Measurements from ENCODE around the gene PDE6C. TPM values are rescaled to one million over a fixed set of nuclear protein-coding genes. Genes with fewer than 3 reads are reported as not detected.

The PDE6C gene
- total RNA-seq, 2 experiments from 2014 or later, result not detected

GRCh38 chr10:93597075-93597599, 15.2 kb upstream of the PDE6C start:
- no peak overlapping the region for H3K4me3 Mint-ChIP-seq
- ChIA-PET POLR2A (no interaction called here), CTCF (no interaction called here)
- no peaks in the 10 kb centered on the region for H3K4me1 Mint-ChIP-seq (ENCODE audit: low read depth)
- no peaks in the 10 kb centered on the region for H3K9me3 Mint-ChIP-seq (ENCODE audit: insufficient read depth)
- no peaks in the 10 kb centered on the region for H3K36me3 Mint-ChIP-seq (ENCODE audit: low read depth)
- ATAC-seq (no peak), DNase-seq (no peak)
- H3K27ac Mint-ChIP-seq, result no peak overlapping the region
- H3K27me3 Mint-ChIP-seq (ENCODE audit: low read depth), result peaks cover 24% of the 10 kb centered on the region

- Mint-ChIP-seq H3K9me3 (ENCODE audit: insufficient read depth) (no peaks in the 10 kb centered on the region), H3K27me3 (ENCODE audit: low read depth) (peaks cover 32% of the 10 kb centered on the region), H3K27ac (no peak overlapping the region), H3K4me3 (no peak overlapping the region), H3K4me1 (ENCODE audit: low read depth) (no peaks in the 10 kb centered on the region), H3K36me3 (ENCODE audit: low read depth) (no peaks in the 10 kb centered on the region)
- ATAC-seq, result no peak
- CTCF ChIA-PET, result no interaction called here
- POLR2A ChIA-PET, result no interaction called here
- DNase-seq, result no peak
These were observed 14.2 kb upstream of the PDE6C start for GRCh38 chr10:93598157-93598556.

- ChIA-PET CTCF (no interaction called here), POLR2A (no interaction called here)
- Mint-ChIP-seq H3K4me1 (ENCODE audit: low read depth) (no peaks in the 10 kb centered on the region), H3K36me3 (ENCODE audit: low read depth) (no peaks in the 10 kb centered on the region), H3K27me3 (ENCODE audit: low read depth) (peaks cover 39% of the 10 kb centered on the region), H3K27ac (no peak overlapping the region), H3K9me3 (ENCODE audit: insufficient read depth) (no peaks in the 10 kb centered on the region), H3K4me3 (no peak overlapping the region)
- DNase-seq, result no peak
- ATAC-seq, result no peak
These were observed 13.0 kb upstream of the PDE6C start for GRCh38 chr10:93599335-93599734.

GRCh38 chr10:93599778-93600177, 12.6 kb upstream of the PDE6C start:
- H3K36me3 Mint-ChIP-seq (ENCODE audit: low read depth), result no peaks in the 10 kb centered on the region
- no peak overlapping the region for H3K27ac Mint-ChIP-seq

GRCh38 chr10:93600446-93601145, 11.7 kb upstream of the PDE6C start:
- H3K9me3 Mint-ChIP-seq (ENCODE audit: insufficient read depth), result no peaks in the 10 kb centered on the region
- no peak overlapping the region for H3K27ac Mint-ChIP-seq
- peaks cover 40% of the 10 kb centered on the region for H3K27me3 Mint-ChIP-seq (ENCODE audit: low read depth)
- no peaks in the 10 kb centered on the region for H3K4me1 Mint-ChIP-seq (ENCODE audit: low read depth)
- DNase-seq (no peak), ATAC-seq (no peak)
- no peak overlapping the region for H3K4me3 Mint-ChIP-seq
- ChIA-PET POLR2A (no interaction called here), CTCF (no interaction called here)
- H3K36me3 Mint-ChIP-seq (ENCODE audit: low read depth), result no peaks in the 10 kb centered on the region

More at GRCh38 chr10:93599778-93600177, 12.6 kb upstream of the PDE6C start:
- H3K4me3 Mint-ChIP-seq, result no peak overlapping the region
- no peaks in the 10 kb centered on the region for H3K9me3 Mint-ChIP-seq (ENCODE audit: insufficient read depth)
- peaks cover 42% of the 10 kb centered on the region for H3K27me3 Mint-ChIP-seq (ENCODE audit: low read depth)
- no peak for ATAC-seq
- CTCF ChIA-PET, result no interaction called here
- POLR2A ChIA-PET, result no interaction called here
- H3K4me1 Mint-ChIP-seq (ENCODE audit: low read depth), result no peaks in the 10 kb centered on the region
- DNase-seq, result no peak

GRCh38 chr10:93601146-93601773, 11.1 kb upstream of the PDE6C start, which contains the start of gene RBP4:
Gene RBP4 (minus strand): TSS chr10:93601235. CDS start chr10:93601028, 207 bp downstream.
- peaks cover 40% of the 10 kb centered on the region for H3K27me3 Mint-ChIP-seq (ENCODE audit: low read depth)
- no peak for ATAC-seq
- no peak for DNase-seq
- H3K9me3 Mint-ChIP-seq (ENCODE audit: insufficient read depth), result no peaks in the 10 kb centered on the region
- H3K4me3 Mint-ChIP-seq, result no peak within 1 kb of the TSS
- ChIA-PET CTCF (no interaction called here), POLR2A (no interaction called here)
- no peaks in the 10 kb centered on the region for H3K4me1 Mint-ChIP-seq (ENCODE audit: low read depth)
- H3K27ac Mint-ChIP-seq, result no peak within 1 kb of the TSS
- no peaks in the 10 kb centered on the region for H3K36me3 Mint-ChIP-seq (ENCODE audit: low read depth)

- ATAC-seq (no peak), DNase-seq (no peak)
- ChIA-PET POLR2A (no interaction called here), CTCF (no interaction called here)
- no peaks in the 10 kb centered on the region for H3K36me3 Mint-ChIP-seq (ENCODE audit: low read depth)
- no peak overlapping the region for H3K27ac Mint-ChIP-seq
- H3K4me1 Mint-ChIP-seq (ENCODE audit: low read depth), result no peaks in the 10 kb centered on the region
- peaks cover 40% of the 10 kb centered on the region for H3K27me3 Mint-ChIP-seq (ENCODE audit: low read depth)
- no peak overlapping the region for H3K4me3 Mint-ChIP-seq
- no peaks in the 10 kb centered on the region for H3K9me3 Mint-ChIP-seq (ENCODE audit: insufficient read depth)
These were observed 10.6 kb upstream of the PDE6C start for GRCh38 chr10:93601774-93602162.

GRCh38 chr10:93603023-93603422, 9.3 kb upstream of the PDE6C start:
- CTCF ChIA-PET, result no interaction called here

GRCh38 chr10:93604146-93604545, 8.2 kb upstream of the PDE6C start:
- Mint-ChIP-seq H3K4me3 (no peak overlapping the region), H3K27me3 (ENCODE audit: low read depth) (peaks cover 43% of the 10 kb centered on the region), H3K9me3 (ENCODE audit: insufficient read depth) (no peaks in the 10 kb centered on the region), H3K27ac (no peak overlapping the region), H3K36me3 (ENCODE audit: low read depth) (no peaks in the 10 kb centered on the region), H3K4me1 (ENCODE audit: low read depth) (no peaks in the 10 kb centered on the region)
- ATAC-seq, result no peak
- POLR2A ChIA-PET, result no interaction called here
- CTCF ChIA-PET, result no interaction called here
- no peak for DNase-seq

More at GRCh38 chr10:93603023-93603422, 9.3 kb upstream of the PDE6C start:
- Mint-ChIP-seq H3K36me3 (ENCODE audit: low read depth) (no peaks in the 10 kb centered on the region), H3K27ac (no peak overlapping the region), H3K4me1 (ENCODE audit: low read depth) (no peaks in the 10 kb centered on the region), H3K9me3 (ENCODE audit: insufficient read depth) (no peaks in the 10 kb centered on the region), H3K4me3 (no peak overlapping the region), H3K27me3 (ENCODE audit: low read depth) (peaks cover 40% of the 10 kb centered on the region)
- ATAC-seq (no peak), DNase-seq (no peak)
- POLR2A ChIA-PET, result no interaction called here

GRCh38 chr10:93608421-93608820, 3.9 kb upstream of the PDE6C start:
- peaks cover 16% of the 10 kb centered on the region for H3K27me3 Mint-ChIP-seq (ENCODE audit: low read depth)
- DNase-seq (no peak), ATAC-seq (no peak)
- POLR2A ChIA-PET, result no interaction called here
- H3K4me1 Mint-ChIP-seq (ENCODE audit: low read depth), result no peaks in the 10 kb centered on the region
- H3K36me3 Mint-ChIP-seq (ENCODE audit: low read depth), result no peaks in the 10 kb centered on the region
- H3K9me3 Mint-ChIP-seq (ENCODE audit: insufficient read depth), result no peaks in the 10 kb centered on the region
- no peak overlapping the region for H3K4me3 Mint-ChIP-seq
- CTCF ChIA-PET, result no interaction called here
- H3K27ac Mint-ChIP-seq, result no peak overlapping the region

- POLR2A ChIA-PET, result no interaction called here
These were observed 789 bp downstream of the PDE6C start for GRCh38 chr10:93613126-93613525.

GRCh38 chr10:93614101-93614825, 1.9 kb downstream of the PDE6C start:
- Mint-ChIP-seq H3K27me3 (ENCODE audit: low read depth) (peaks cover 7% of the 10 kb centered on the region), H3K9me3 (ENCODE audit: insufficient read depth) (no peaks in the 10 kb centered on the region), H3K4me1 (ENCODE audit: low read depth) (peaks cover 4% of the 10 kb centered on the region), H3K4me3 (no peak overlapping the region), H3K27ac (no peak overlapping the region), H3K36me3 (ENCODE audit: low read depth) (no peaks in the 10 kb centered on the region)
- CTCF ChIA-PET, result no interaction called here
- no peak for DNase-seq
- no peak for ATAC-seq
- POLR2A ChIA-PET, result interaction anchor here (0.6 kb wide), 1 partner anchor 14 kb away, joined by 3 read pairs; no protein-coding TSS in a partner anchor

More at GRCh38 chr10:93613126-93613525, 789 bp downstream of the PDE6C start:
- Mint-ChIP-seq H3K27ac (no peak overlapping the region), H3K9me3 (ENCODE audit: insufficient read depth) (no peaks in the 10 kb centered on the region), H3K36me3 (ENCODE audit: low read depth) (no peaks in the 10 kb centered on the region), H3K4me3 (no peak overlapping the region), H3K4me1 (ENCODE audit: low read depth) (peaks cover 4% of the 10 kb centered on the region), H3K27me3 (ENCODE audit: low read depth) (peaks cover 10% of the 10 kb centered on the region)
- CTCF ChIA-PET, result no interaction called here
- DNase-seq (no peak), ATAC-seq (no peak)
